Activated CD4-positive, alpha-beta T cell treated with anti-CD3 and anti-CD28 coated beads for 36 hours (primary cell): ENCODE measurements around the gene DNAH17. TPM values are rescaled to one million over a fixed set of nuclear protein-coding genes. Genes with fewer than 3 reads are reported as not detected.
A peak's percentile ranks its signal among the peaks of the same experiment; 100 is the strongest.

Experiments used
- ATAC-seq: fragments of 200-7000 bp; cut with Tn5 transposase; one replicate; pipeline ENCODE4 v1.10.0; 2021; ENCODE audit warnings: mild to moderate bottlenecking, moderate library complexity
- CTCF ChIA-PET: fragments of 350-600 bp; sonication (Branson Sonifier 250); formaldehyde crosslinking; loops from one replicate; lab custom pipeline; 2021; ENCODE audit warnings: antibody characterized with exemption; lab: Charles Lee
- POLR2A ChIA-PET: fragments of 350-600 bp; sonication (Branson Sonifier 250); formaldehyde crosslinking; loops from one replicate; lab custom pipeline; 2021; ENCODE audit warnings: antibody characterized with exemption, inconsistent platforms; lab: Charles Lee
- DNase-seq: peaks from one replicate; pipeline ENCODE4 v3.0.0-alpha.2; 2020
- H3K27ac Mint-ChIP-seq: one replicate; pipeline ENCODE4 v1.8.0; 2021; ENCODE audit warnings: mixed read lengths
- H3K27me3 Mint-ChIP-seq: one replicate; pipeline ENCODE4 v1.8.0; 2021; ENCODE audit warnings: mixed read lengths
- H3K36me3 Mint-ChIP-seq: one replicate; pipeline ENCODE4 v1.8.0; 2021; ENCODE audit warnings: low read depth, mixed read lengths
- H3K4me1 Mint-ChIP-seq: one replicate; pipeline ENCODE4 v1.8.0; 2021; ENCODE audit warnings: mixed read lengths
- H3K4me3 Mint-ChIP-seq: one replicate; pipeline ENCODE4 v1.8.0; 2021; ENCODE audit warnings: mild to moderate bottlenecking, moderate library complexity, mixed read lengths
- H3K9me3 Mint-ChIP-seq: one replicate; pipeline ENCODE4 v1.8.0; 2021; ENCODE audit warnings: low read depth, mixed read lengths
- intact Hi-C, 2 experiments: fragments of 100-400 bp; cut with DNase I in 1 of 2; cut with micrococcal nuclease in 1 of 2; formaldehyde crosslinking; loops; one replicate each; pipeline versions ENCODE4 v1.14.2 to v1.15.1; 2022 to 2024; cut with DNase I, micrococcal nuclease
- total RNA-seq, 2 experiments: library from RNA; stranded (reverse); gene quantifications; one replicate each; pipeline ENCODE4 v1.2.3, GENCODE V29; 2021

The DNAH17 gene
- total RNA-seq, 2 experiments from 2014 or later = 0.12 to 0.14 TPM

DNA sequence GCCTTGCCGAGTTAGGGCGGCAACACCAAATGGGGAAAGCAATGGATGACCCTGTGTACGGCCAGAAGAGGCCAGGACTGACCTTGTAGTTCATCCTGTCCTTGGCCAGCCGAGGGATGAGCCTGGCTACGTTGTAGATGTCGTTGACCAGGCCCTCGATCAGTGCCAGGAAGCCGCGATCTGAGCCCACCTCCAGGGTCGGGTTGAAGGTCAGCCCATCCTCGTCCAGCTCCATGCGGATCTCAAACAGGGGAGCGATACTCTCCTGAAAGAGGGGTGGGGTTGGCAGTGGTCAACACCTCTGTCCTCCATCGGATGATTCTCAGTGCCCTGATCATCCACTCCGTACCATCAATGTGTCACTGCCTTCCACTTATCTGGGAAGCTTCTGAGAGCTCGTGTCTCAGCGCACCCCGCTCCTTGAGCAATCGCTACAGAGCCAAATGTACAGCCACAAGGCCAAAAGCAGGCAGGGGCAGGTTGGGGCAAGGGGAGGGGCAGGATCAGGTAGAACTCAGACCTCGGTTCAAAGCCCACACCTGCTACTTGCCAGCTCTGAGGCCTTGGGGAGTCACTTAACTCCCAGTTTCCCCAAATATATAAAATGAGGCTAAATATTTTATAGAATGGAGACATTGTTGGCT lies 39.9 kb downstream of the DNAH17 start:
- intact Hi-C loops = no loop called here
- no peak overlapping the region for H3K4me3 Mint-ChIP-seq
- peaks cover 29% of the 10 kb centered on the region for H3K4me1 Mint-ChIP-seq
- H3K9me3 Mint-ChIP-seq = no peaks in the 10 kb centered on the region
- DNase-seq (no peak), ATAC-seq (no peak)
- H3K27ac Mint-ChIP-seq = no peak overlapping the region
- H3K36me3 Mint-ChIP-seq = no peaks in the 10 kb centered on the region
- POLR2A ChIA-PET = no interaction called here
- CTCF ChIA-PET = interaction anchor here (1.3 kb wide), 1 partner anchor 10 kb away, joined by 4 read pairs; no protein-coding TSS in a partner anchor
- no peaks in the 10 kb centered on the region for H3K27me3 Mint-ChIP-seq

DNA sequence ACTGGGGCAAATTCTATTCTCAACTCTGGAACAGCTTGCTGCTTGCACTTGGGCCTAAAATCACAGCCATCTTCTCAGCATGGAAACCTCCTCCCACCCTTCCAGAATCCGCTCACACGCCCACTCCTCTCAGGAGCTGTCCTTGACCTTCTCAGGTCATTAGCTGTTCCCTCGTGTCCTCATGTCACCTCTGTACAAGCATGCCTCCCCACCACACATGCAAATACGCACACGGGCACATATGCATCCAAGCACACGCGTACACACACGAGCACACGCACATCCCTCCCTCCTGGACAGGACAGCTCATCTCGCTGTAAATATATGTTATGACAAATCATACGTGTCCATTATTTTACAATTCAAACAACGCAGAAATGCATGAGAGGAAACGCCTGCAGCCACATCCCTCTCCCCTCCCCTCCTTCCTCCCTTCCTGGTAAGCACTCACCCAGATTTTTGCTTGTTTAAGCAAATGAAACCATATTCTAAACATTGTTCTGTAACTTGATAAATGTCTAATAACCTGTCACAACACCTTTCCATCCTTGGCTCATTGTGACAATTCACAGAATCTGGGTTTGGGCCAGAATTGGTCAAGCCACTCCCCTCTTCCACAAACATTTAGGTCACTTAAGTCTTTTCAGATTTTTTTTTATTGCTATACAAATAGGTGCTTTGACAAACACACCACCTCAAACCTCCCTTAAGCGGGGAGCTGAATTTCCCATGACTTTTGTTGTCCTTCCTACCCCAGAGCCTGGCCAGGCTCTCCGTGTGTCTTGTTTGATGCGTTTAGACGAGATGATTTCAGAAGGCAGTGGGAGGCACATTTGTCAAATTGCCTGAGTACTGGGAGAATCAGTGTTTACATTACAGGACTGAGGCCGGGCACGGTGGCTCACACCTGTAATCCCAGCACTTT lies 41.7 kb downstream of the DNAH17 start:
- POLR2A ChIA-PET = interaction anchor here (0.6 kb wide), 1 partner anchor 57 kb away, joined by 5 read pairs; no protein-coding TSS in a partner anchor
- ATAC-seq = peak; percentile 36
- DNase-seq = peak; percentile 16
- peak overlapping the region; percentile 49 for H3K27ac Mint-ChIP-seq
- no peaks in the 10 kb centered on the region for H3K27me3 Mint-ChIP-seq
- intact Hi-C loops = no loop called here
- H3K36me3 Mint-ChIP-seq = no peaks in the 10 kb centered on the region
- H3K9me3 Mint-ChIP-seq = no peaks in the 10 kb centered on the region
- H3K4me3 Mint-ChIP-seq = no peak overlapping the region
- H3K4me1 Mint-ChIP-seq = peaks cover 29% of the 10 kb centered on the region
- CTCF ChIA-PET = interaction anchor here (0.7 to 1.9 kb wide), 3 partner anchors 10 to 823 kb away, joined by 3 to 4 read pairs (median 3); no protein-coding TSS in a partner anchor

DNA sequence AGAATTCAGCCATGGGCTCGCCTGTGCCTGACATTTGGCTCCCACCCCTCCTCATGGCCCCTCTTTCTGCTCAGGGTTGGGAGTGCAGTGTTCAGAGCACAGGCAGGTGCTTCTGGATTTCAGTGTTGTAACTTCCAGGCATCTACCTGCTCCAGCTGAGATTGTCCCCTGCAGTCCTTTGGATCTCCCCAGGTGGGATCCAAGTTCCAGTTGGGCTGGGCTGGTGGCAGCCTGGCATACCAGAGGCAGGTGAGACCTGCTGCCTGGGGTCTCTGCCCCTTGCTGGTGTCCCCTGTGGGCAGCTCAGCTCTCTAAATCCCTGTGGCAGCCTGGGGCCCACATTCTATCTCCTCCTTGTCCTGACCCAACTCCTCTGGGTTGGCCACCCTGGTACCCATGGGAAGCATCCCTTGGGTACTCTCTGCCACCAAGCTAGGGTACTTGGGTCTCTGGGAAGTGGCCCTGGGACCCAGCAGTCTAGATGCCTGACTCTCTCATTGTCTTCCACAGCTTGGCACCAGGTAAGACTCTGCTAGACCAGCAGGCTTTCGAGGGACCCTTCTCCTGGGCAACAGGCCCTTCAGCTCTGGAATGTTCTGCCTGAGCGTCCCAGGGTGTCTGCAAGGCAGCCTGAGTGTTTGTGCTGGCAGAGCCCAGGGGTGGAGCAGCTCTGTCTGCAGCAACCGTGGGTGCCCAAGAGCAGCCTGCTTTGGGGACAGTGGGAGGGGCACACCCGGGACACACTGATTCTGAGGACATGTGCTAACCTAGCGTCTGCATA lies 42.5 kb downstream of the DNAH17 start:
- H3K27ac Mint-ChIP-seq = no peak overlapping the region
- ATAC-seq = no peak
- H3K4me1 Mint-ChIP-seq = peaks cover 29% of the 10 kb centered on the region
- intact Hi-C loops = no loop called here
- no peaks in the 10 kb centered on the region for H3K9me3 Mint-ChIP-seq
- no peaks in the 10 kb centered on the region for H3K27me3 Mint-ChIP-seq
- no peaks in the 10 kb centered on the region for H3K36me3 Mint-ChIP-seq
- CTCF ChIA-PET = interaction anchor here (0.7 to 1.9 kb wide), 3 partner anchors 11 to 824 kb away, joined by 3 to 4 read pairs (median 3); no protein-coding TSS in a partner anchor
- POLR2A ChIA-PET = interaction anchor here (0.6 kb wide), 1 partner anchor 58 kb away, joined by 5 read pairs; no protein-coding TSS in a partner anchor
- H3K4me3 Mint-ChIP-seq = no peak overlapping the region
- DNase-seq = no peak

DNA sequence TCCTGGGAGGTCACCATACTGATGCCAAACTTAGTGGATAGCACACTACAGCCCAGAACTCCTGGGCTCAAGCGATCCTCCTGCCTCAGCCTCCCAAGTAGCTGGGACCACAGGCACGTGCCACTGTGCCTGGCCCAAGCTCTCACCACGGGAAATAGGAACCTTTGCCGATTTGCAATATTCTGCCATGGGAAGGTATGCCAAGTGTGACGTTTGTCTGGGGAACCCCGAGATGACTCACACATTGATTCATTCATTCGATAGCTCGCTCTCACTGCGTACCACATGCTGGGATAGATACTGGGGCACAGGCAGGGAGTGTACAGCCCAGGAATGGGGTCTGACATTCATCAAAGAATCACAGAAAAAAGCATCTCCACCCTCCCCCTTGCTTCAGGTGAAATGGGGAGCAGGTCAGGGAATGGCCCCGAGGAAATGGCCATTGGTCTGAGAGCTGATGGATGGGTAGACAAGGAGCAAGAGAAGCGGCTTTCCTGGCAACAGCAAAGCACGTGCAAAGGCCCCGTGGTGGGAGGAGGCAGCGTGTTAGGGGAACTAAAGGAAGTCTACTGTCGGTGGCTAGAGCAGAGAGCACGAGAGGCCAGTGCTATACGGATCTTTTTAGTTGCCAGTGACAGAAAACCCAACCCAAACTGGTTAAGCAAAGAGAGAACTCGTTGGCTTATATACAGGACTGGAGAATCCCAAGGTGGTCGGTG lies 44.1 kb downstream of the DNAH17 start:
- peak; percentile 79 for ATAC-seq
- Mint-ChIP-seq H3K4me3 (no peak overlapping the region), H3K4me1 (peaks cover 22% of the 10 kb centered on the region), H3K9me3 (no peaks in the 10 kb centered on the region), H3K36me3 (no peaks in the 10 kb centered on the region), H3K27me3 (no peaks in the 10 kb centered on the region), H3K27ac (peak overlapping the region; percentile 14)
- intact Hi-C loops = no loop called here
- DNase-seq = peak; percentile 61
- ChIA-PET POLR2A (no interaction called here), CTCF (no interaction called here)

GRCh38 chr17:78532311-78532710 lies 44.9 kb downstream of the DNAH17 start:
- Mint-ChIP-seq H3K4me3 (no peak overlapping the region), H3K27me3 (no peaks in the 10 kb centered on the region), H3K27ac (no peak overlapping the region), H3K36me3 (no peaks in the 10 kb centered on the region), H3K9me3 (no peaks in the 10 kb centered on the region), H3K4me1 (peaks cover 21% of the 10 kb centered on the region)
- ChIA-PET POLR2A (no interaction called here), CTCF (no interaction called here)
- DNase-seq = no peak
- intact Hi-C loops = no loop called here
- ATAC-seq = no peak

GRCh38 chr17:78530675-78531074 lies 46.5 kb downstream of the DNAH17 start:
- ATAC-seq = no peak
- DNase-seq = no peak
- ChIA-PET CTCF (no interaction called here), POLR2A (no interaction called here)
- Mint-ChIP-seq H3K36me3 (no peaks in the 10 kb centered on the region), H3K4me1 (peaks cover 18% of the 10 kb centered on the region), H3K4me3 (no peak overlapping the region), H3K27me3 (no peaks in the 10 kb centered on the region), H3K27ac (no peak overlapping the region), H3K9me3 (no peaks in the 10 kb centered on the region)
- intact Hi-C loops = no loop called here

- H3K27ac Mint-ChIP-seq = no peak overlapping the region
- no peaks in the 10 kb centered on the region for H3K27me3 Mint-ChIP-seq
- ChIA-PET CTCF (no interaction called here), POLR2A (no interaction called here)
- H3K9me3 Mint-ChIP-seq = no peaks in the 10 kb centered on the region
- no peak overlapping the region for H3K4me3 Mint-ChIP-seq
- no peaks in the 10 kb centered on the region for H3K36me3 Mint-ChIP-seq
- peaks cover 12% of the 10 kb centered on the region for H3K4me1 Mint-ChIP-seq
- ATAC-seq (no peak), DNase-seq (no peak)
- intact Hi-C loops = no loop called here
Measured at GRCh38 chr17:78529871-78530670, 47.1 kb downstream of the DNAH17 start.

GRCh38 chr17:78529251-78529650 lies 47.9 kb downstream of the DNAH17 start:
- no peak for ATAC-seq
- Mint-ChIP-seq H3K4me1 (peaks cover 7% of the 10 kb centered on the region), H3K9me3 (no peaks in the 10 kb centered on the region), H3K4me3 (no peak overlapping the region), H3K36me3 (no peaks in the 10 kb centered on the region), H3K27me3 (no peaks in the 10 kb centered on the region), H3K27ac (no peak overlapping the region)
- intact Hi-C loops = no loop called here
- ChIA-PET CTCF (no interaction called here), POLR2A (no interaction called here)
- no peak for DNase-seq

GRCh38 chr17:78528541-78528940 lies 48.7 kb downstream of the DNAH17 start:
- DNase-seq = no peak
- ATAC-seq = no peak
- Mint-ChIP-seq H3K27me3 (no peaks in the 10 kb centered on the region), H3K9me3 (no peaks in the 10 kb centered on the region), H3K4me3 (no peak overlapping the region), H3K4me1 (peaks cover 7% of the 10 kb centered on the region), H3K36me3 (no peaks in the 10 kb centered on the region), H3K27ac (no peak overlapping the region)
- intact Hi-C loops = no loop called here
- CTCF ChIA-PET = no interaction called here
- POLR2A ChIA-PET = no interaction called here

GRCh38 chr17:78527345-78527744 lies 49.9 kb downstream of the DNAH17 start:
- Mint-ChIP-seq H3K9me3 (no peaks in the 10 kb centered on the region), H3K36me3 (no peaks in the 10 kb centered on the region), H3K4me3 (no peak overlapping the region), H3K4me1 (no peaks in the 10 kb centered on the region), H3K27ac (no peak overlapping the region), H3K27me3 (no peaks in the 10 kb centered on the region)
- ATAC-seq (no peak), DNase-seq (no peak)
- POLR2A ChIA-PET = no interaction called here
- intact Hi-C loops = no loop called here
- CTCF ChIA-PET = interaction anchor here (1.1 kb wide), 1 partner anchor 10 kb away, joined by 4 read pairs; no protein-coding TSS in a partner anchor
